Liver (tissue), 9 donors: ENCODE measurements around the gene AKT3. TPM values are rescaled to one million over a fixed set of nuclear protein-coding genes. Genes with fewer than 3 reads are reported as not detected.

Source experiments
- DNase-seq: peaks from one replicate; pipeline ENCODE4 v3.0.0-alpha.2; 2017; ENCODE audit warnings: low spot score
- H3K27ac ChIP-seq, 2 donors: one replicate each; pipeline ENCODE4 v1.7.0; 2013; ENCODE audit warnings: inconsistent platforms in 2 of 2, low read length in 2 of 2, control low read depth in 1 of 2, low read depth in 1 of 2, mild to moderate bottlenecking in 1 of 2
- H3K27me3 ChIP-seq, 4 donors: one replicate each; pipeline versions ENCODE4 v1.6.1 to v1.7.0; 2013; ENCODE audit warnings: low read length in 3 of 4, inconsistent platforms in 1 of 4, mild to moderate bottlenecking in 1 of 4, moderate library complexity in 1 of 4; ENCODE audit not compliant: control insufficient read depth in 4 of 4, insufficient read depth in 4 of 4
- H3K36me3 ChIP-seq, 4 donors: one replicate each; pipeline versions ENCODE4 v1.6.1 to v1.7.0; 2013; ENCODE audit warnings: low read length in 3 of 4, mild to moderate bottlenecking in 3 of 4, low read depth in 1 of 4, moderate library complexity in 1 of 4; ENCODE audit not compliant: control insufficient read depth in 4 of 4, insufficient read depth in 3 of 4
- H3K4me1 ChIP-seq, 4 donors: one replicate each; pipeline versions ENCODE4 v1.6.1 to v1.7.0; 2013; ENCODE audit warnings: low read length in 3 of 4, mild to moderate bottlenecking in 3 of 4, moderate library complexity in 1 of 4; ENCODE audit not compliant: control insufficient read depth in 4 of 4, insufficient read depth in 4 of 4
- H3K4me3 ChIP-seq, 3 donors: one replicate each; pipeline versions ENCODE4 v1.6.1 to v1.7.0; 2013; ENCODE audit warnings: low read length in 3 of 3, control low read depth in 1 of 3, low read depth in 1 of 3, mild to moderate bottlenecking in 1 of 3
- H3K9ac ChIP-seq, 2 donors: one replicate each; pipeline ENCODE4 v1.7.0; 2013; ENCODE audit warnings: low read length in 2 of 2, mild to moderate bottlenecking in 2 of 2, moderate library complexity in 2 of 2, control low read depth in 1 of 2, low read depth in 1 of 2
- H3K9me3 ChIP-seq, 4 donors: one replicate each; pipeline versions ENCODE4 v1.6.1 to v1.7.0; 2013; ENCODE audit warnings: low read length in 3 of 4; ENCODE audit not compliant: control insufficient read depth in 4 of 4
- CTCF ChIP-seq: fragments of 150-350 bp; IDR thresholded peaks from 2 replicates; pipeline ENCODE4 v1.5.1; 2017; ENCODE audit warnings: improper control_type of control experiment, low read depth, low read length; ENCODE audit not compliant: missing input control
- EGR1 ChIP-seq, 2 donors: IDR thresholded peaks; 2 replicates each; pipeline ENCODE4 v1.6.1; 2016 to 2018; ENCODE audit warnings: antibody characterized with exemption in 2 of 2, low read depth in 2 of 2
- FOXA1 ChIP-seq: IDR thresholded peaks from 2 replicates; pipeline ENCODE4 v1.6.1; 2016; ENCODE audit warnings: antibody characterized with exemption
- FOXA2 ChIP-seq: IDR thresholded peaks from 2 replicates; pipeline ENCODE4 v1.6.1; 2016; ENCODE audit warnings: antibody characterized with exemption
- GABPA ChIP-seq, 2 donors: IDR thresholded peaks in 1 of 2; conservative IDR thresholded peaks in 1 of 2; 2 replicates each; pipeline ENCODE4 v1.6.1; 2016; ENCODE audit warnings: antibody characterized with exemption in 2 of 2, mild to moderate bottlenecking in 1 of 2, moderate library complexity in 1 of 2
- HNF4A ChIP-seq, 2 donors: conservative IDR thresholded peaks; 2 replicates each; pipeline ENCODE4 v1.6.1; 2016; ENCODE audit warnings: antibody characterized with exemption in 2 of 2, mild to moderate bottlenecking in 2 of 2
- HNF4G ChIP-seq: IDR thresholded peaks from 2 replicates; pipeline ENCODE4 v1.6.1; 2016; ENCODE audit warnings: antibody characterized with exemption
- JUND ChIP-seq, 2 donors: IDR thresholded peaks; 2 replicates each; pipeline ENCODE4 v1.6.1; 2016; ENCODE audit warnings: antibody characterized with exemption in 2 of 2
- MAX ChIP-seq: IDR thresholded peaks from 2 replicates; pipeline ENCODE4 v1.6.1; 2016; ENCODE audit warnings: antibody characterized with exemption
- NR2F2 ChIP-seq: IDR thresholded peaks from 2 replicates; pipeline ENCODE4 v1.6.1; 2016; ENCODE audit warnings: antibody characterized with exemption
- RAD21 ChIP-seq, 2 donors: IDR thresholded peaks; 2 replicates each; pipeline ENCODE4 v1.6.1; 2016; ENCODE audit warnings: antibody characterized with exemption in 2 of 2, mild to moderate bottlenecking in 2 of 2
- RXRA ChIP-seq, 2 donors: IDR thresholded peaks; 2 replicates each; pipeline ENCODE4 v1.6.1; 2017 to 2018; ENCODE audit warnings: antibody characterized with exemption in 2 of 2, mild to moderate bottlenecking in 1 of 2
- SP1 ChIP-seq: IDR thresholded peaks from 2 replicates; pipeline ENCODE4 v1.6.1; 2018; ENCODE audit warnings: antibody characterized with exemption, mild to moderate bottlenecking
- TAF1 ChIP-seq: conservative IDR thresholded peaks from 2 replicates; pipeline ENCODE4 v1.6.1; 2016; ENCODE audit warnings: antibody characterized with exemption, mild to moderate bottlenecking
- YY1 ChIP-seq: IDR thresholded peaks from 2 replicates; pipeline ENCODE4 v1.6.1; 2016; ENCODE audit warnings: antibody characterized with exemption, mild to moderate bottlenecking
- WGBS: extraction: QIAGEN DNeasy Blood & Tissue Kit; methylation state at CpG from one replicate; pipeline ENCODE4 v1.1.7; 2013; 5-methylcytosine and 5-hydroxymethylcytosine counted together
- polyA plus RNA-seq, 2 donors: library from polyadenylated mRNA; stranded (reverse) in 1 of 2; unstranded in 1 of 2; fragments of 200-250 nt in 1 of 2; fragments of >200 nt in 1 of 2; fragmentation: Nextera tagmentation in 1 of 2; extraction: Ambion mirVana in 1 of 2; gene quantifications; one replicate each; pipeline versions ENCODE4 v1.2.1 to v1.2.3, GENCODE V29; 2013 to 2015
- total RNA-seq, 2 donors: library from RNA; depleted of rRNA; stranded (reverse); fragments of >200 nt; gene quantifications; one replicate each; pipeline ENCODE4 v1.2.3, GENCODE V29; 2014
- TF ChIP-seq, protein P1 (sequence below): IDR thresholded peaks from 2 replicates; pipeline ENCODE4 v1.6.1; 2016; ENCODE audit warnings: antibody characterized with exemption
- TF ChIP-seq, protein P2 (sequence below): IDR thresholded peaks from 2 replicates; pipeline ENCODE4 v1.6.1; 2016; ENCODE audit warnings: antibody characterized with exemption, mild to moderate bottlenecking
- TF ChIP-seq, protein P3 (sequence below): IDR thresholded peaks from 2 replicates; pipeline ENCODE4 v1.6.1; 2016; ENCODE audit warnings: antibody characterized with exemption
- donor health status: healthy.
- donor health status: healthy.
- donor health status: healthy.
- donor health status: healthy.
- donor health status: healthy.

Gene AKT3
- total and polyA plus RNA-seq, 4 donors: 1.7 to 7.6 (median 2.8) TPM

DNA sequence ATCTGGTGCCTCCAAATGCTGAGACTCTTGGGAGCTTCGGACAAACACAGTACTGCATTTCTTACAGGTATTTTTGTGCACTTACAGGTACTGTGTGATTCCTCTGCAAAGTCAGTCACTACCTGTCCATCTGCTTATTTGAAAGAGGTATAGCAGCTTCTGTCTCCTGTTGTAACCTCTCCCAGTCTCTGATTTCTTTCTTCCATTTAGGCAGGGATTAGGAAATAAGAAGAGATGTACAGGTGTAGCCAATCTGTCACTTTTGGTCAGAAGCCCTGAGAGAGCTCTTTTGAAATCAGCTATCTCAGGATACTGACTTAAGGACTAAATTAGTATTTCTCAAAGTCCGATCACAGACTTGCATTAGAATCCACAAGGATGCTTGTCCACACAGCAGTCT lies 54.0 kb downstream of the AKT3 start:
- WGBS: 92% methylated on average over 2 of the region's 2 CpGs
- Histone ChIP-seq H3K9ac (no peak overlapping the region), H3K27me3 (no peaks in the 10 kb centered on the region), H3K36me3 (no peaks in the 10 kb centered on the region), H3K9me3 (no peaks in the 10 kb centered on the region), H3K4me1 (no peaks in the 10 kb centered on the region), H3K27ac (no peak overlapping the region), H3K4me3 (no peak overlapping the region)
- TF ChIP-seq FOXA1 (no peak), MAX (no peak), NR2F2 (no peak), HNF4A (conservative IDR thresholded peaks at IDR 0.05) (no peak), GABPA (IDR thresholded peaks at IDR 0.05 in 1 of 2, conservative IDR thresholded peaks at IDR 0.05 in 1 of 2) (no peak), TAF1 (no peak), YY1 (no peak), FOXA2 (no peak), CTCF (no peak), RXRA (IDR thresholded peaks at IDR 0.05) (no peak), HNF4G (no peak), RAD21 (IDR thresholded peaks at IDR 0.05) (no peak), JUND (IDR thresholded peaks at IDR 0.05) (no peak), SP1 (no peak), EGR1 (IDR thresholded peaks at IDR 0.05; ENCODE audit: low read depth in 2 of 2) (no peak)
- TF ChIP-seq, protein P1, sequence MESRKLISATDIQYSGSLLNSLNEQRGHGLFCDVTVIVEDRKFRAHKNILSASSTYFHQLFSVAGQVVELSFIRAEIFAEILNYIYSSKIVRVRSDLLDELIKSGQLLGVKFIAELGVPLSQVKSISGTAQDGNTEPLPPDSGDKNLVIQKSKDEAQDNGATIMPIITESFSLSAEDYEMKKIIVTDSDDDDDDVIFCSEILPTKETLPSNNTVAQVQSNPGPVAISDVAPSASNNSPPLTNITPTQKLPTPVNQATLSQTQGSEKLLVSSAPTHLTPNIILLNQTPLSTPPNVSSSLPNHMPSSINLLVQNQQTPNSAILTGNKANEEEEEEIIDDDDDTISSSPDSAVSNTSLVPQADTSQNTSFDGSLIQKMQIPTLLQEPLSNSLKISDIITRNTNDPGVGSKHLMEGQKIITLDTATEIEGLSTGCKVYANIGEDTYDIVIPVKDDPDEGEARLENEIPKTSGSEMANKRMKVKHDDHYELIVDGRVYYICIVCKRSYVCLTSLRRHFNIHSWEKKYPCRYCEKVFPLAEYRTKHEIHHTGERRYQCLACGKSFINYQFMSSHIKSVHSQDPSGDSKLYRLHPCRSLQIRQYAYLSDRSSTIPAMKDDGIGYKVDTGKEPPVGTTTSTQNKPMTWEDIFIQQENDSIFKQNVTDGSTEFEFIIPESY: no peak
- TF ChIP-seq, protein P2, sequence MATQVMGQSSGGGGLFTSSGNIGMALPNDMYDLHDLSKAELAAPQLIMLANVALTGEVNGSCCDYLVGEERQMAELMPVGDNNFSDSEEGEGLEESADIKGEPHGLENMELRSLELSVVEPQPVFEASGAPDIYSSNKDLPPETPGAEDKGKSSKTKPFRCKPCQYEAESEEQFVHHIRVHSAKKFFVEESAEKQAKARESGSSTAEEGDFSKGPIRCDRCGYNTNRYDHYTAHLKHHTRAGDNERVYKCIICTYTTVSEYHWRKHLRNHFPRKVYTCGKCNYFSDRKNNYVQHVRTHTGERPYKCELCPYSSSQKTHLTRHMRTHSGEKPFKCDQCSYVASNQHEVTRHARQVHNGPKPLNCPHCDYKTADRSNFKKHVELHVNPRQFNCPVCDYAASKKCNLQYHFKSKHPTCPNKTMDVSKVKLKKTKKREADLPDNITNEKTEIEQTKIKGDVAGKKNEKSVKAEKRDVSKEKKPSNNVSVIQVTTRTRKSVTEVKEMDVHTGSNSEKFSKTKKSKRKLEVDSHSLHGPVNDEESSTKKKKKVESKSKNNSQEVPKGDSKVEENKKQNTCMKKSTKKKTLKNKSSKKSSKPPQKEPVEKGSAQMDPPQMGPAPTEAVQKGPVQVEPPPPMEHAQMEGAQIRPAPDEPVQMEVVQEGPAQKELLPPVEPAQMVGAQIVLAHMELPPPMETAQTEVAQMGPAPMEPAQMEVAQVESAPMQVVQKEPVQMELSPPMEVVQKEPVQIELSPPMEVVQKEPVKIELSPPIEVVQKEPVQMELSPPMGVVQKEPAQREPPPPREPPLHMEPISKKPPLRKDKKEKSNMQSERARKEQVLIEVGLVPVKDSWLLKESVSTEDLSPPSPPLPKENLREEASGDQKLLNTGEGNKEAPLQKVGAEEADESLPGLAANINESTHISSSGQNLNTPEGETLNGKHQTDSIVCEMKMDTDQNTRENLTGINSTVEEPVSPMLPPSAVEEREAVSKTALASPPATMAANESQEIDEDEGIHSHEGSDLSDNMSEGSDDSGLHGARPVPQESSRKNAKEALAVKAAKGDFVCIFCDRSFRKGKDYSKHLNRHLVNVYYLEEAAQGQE: no peak
- TF ChIP-seq, protein P3, sequence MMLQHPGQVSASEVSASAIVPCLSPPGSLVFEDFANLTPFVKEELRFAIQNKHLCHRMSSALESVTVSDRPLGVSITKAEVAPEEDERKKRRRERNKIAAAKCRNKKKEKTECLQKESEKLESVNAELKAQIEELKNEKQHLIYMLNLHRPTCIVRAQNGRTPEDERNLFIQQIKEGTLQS: no peak
- no peak for DNase-seq
